GM19043 (cell line): ENCODE measurements around the gene FZD7.

ENCODE experiments used
- ATAC-seq: cut with Tn5 transposase; IDR thresholded peaks from one replicate; pipeline ENCODE4 v1.9.1; 2021; ENCODE audit warnings: low read depth; ENCODE audit not compliant: unreplicated experiment

The FZD7 gene

GRCh38 chr2:202009581-202009980 lies 24.1 kb upstream of the FZD7 start:
- no peak for ATAC-seq

DNA sequence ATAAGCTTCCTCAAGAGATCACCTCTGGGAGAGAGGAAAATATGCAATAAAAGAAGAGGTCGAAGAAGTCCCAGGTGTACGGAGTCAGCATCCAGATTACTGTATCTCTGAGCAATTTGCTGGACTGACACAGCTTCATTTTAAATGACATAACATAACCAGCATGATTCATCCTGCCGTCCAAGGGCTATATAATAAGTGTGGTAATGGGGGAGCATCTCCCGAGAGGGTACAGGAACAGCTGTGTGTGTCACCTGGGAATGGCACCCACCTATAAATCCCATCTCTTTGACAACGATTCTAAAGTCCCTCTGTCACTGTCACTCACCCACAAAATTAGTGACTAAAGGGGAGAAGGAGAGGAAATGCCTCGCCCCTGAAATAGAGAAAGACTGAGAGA lies 19.3 kb upstream of the FZD7 start:
- ATAC-seq: no peak

DNA sequence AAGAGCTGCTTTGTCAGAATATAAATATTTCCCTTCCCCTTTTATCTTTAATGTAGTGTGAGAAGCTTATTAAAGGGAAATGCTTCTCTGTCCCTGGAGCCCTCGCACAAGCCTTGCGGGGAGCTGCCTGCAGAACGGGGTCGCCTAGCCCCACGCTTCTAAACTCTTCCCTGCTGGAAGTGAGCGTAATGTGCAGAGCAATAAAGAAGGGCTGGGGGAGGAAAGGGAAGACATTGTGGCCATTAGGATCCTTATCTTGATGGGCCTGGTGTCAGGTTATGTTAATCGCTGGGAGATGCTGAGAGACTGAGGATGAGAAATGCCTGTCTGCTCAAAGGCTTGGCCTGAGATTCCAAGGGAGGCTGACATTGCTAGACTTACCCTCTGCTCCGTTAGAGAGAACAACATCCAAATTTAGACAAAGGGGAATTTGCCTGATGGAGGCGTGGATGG lies 18.9 kb upstream of the FZD7 start:
- ATAC-seq: no peak

GRCh38 chr2:202015471-202015870 lies 18.2 kb upstream of the FZD7 start:
- ATAC-seq: no peak

DNA sequence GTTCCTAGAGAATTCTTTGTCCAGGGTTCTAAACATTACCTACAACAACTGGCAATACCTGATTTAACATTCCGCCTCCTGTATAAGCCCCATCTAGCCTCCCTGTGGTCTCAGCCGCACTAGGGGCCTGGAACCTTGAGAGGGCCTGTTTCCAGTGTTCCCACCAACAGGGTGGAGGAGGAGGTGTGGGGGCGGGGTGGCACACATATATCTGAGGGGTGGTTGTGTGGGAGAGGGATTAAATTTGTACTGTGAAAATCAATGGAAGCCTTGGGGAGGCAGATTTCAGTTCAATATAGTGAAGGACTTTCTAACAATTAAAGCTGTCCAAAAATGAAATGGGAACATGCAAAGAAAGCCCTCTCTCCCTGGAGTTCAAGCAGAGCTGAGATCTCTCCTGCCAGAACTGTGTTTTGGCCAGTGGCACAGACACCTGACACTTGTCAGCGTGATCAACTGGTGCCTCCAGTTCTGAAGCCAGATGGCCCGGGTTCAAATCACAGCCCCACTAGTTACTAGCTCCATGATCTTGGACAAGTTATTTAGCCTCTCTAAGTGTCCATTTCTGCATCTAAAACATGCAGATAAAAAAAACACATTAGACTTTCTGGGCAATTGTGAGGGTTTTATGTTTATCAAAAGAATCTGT lies 17.0 kb upstream of the FZD7 start:
- ATAC-seq: no peak

DNA sequence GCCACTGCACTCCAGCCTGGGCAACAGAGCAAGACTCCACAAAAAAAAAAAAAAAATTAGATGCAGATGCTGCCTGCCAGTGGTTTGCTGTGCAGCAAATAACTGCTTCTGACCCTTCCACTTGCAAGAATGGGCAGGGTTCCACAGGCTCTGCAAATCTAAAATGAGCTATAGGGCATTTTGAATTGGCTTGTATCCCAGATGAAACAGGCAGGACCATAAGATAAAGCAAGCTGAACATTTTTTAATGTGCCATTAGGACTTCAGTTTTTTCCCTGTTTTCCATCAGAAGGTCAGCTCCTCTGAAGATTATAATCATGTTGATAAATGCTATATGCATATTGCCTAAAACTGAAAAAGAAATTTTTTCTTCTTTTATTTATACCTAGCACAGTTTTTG lies 15.7 kb upstream of the FZD7 start:
- no peak for ATAC-seq

DNA sequence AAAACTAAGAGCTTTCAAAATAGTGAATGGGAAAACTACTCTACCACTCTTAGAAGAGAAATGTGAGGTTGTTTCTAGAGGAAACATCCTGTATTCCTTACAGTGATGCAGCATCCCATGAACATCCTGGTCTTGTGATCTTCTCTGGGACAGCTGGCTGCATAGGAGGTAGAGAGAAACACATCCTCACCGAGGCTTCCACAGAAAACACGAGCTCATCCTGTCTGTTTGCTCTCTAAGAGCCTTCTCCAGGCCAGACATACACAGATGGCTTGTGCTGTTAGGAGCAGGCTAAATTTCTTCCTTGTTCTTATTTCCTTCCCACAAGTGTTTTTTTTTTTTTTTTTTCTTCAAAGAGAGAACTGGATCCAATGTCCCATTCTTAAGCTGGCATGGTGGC lies 14.7 kb upstream of the FZD7 start:
- no peak for ATAC-seq

- ATAC-seq: no peak
These were observed 13.8 kb upstream of the FZD7 start for GRCh38 chr2:202019689-202020450.

DNA sequence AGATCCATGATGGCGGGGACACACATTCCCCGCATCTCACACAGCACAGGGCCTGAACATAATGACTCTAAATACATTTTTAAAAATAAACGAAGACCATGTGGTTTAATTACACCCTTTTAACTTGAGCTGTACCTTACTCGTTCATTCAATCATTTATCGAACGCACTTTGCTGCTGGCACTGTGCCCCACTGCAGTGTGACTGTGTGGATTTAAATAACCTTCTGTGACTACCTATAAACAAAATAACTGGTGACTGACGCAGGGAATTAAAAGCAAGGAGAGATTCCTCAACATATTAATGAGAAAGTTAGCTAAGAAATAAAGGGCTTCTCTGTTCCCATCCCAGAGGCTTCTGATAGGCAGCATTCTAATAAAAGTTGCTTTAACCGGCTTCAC lies 10.9 kb upstream of the FZD7 start:
- no peak for ATAC-seq

- no peak for ATAC-seq
These were observed 10.3 kb upstream of the FZD7 start for GRCh38 chr2:202023198-202023903.

DNA sequence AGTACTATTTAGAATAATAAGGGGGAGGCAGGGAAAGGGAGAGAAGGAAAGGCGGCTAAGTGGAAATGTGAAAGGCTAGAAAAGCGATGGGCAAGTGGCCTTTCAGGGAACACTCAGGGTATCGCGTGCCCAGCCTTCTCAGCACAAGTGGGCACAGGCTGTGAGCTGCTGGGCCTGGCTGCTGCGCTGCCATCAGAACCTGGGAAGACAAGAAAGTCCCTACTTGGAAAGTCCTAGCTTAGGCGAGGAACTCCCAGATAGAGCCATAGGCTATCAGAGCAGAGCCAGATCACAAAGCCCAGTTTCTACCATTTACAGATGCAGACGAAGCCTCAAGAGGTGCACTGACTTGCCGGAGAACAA lies 9.8 kb upstream of the FZD7 start:
- ATAC-seq: no peak

DNA sequence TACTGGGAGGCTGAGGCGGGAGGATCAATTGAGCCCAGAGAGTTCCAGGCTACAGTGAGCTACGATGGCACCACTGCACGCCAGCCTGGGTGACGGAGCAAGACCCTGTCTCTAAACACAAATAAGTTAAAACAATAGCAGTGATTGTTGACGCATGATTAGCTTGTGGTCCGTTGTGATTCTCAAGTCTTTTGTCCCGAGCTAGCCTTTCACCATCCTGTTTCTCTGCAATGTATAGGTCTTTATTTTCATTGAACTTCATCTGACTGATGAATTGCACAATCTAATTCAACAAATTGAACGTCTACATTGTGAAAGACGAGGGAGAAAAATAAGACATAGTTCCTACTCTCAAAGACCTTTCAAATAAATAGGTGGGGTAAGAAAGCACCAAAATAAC lies 8.8 kb upstream of the FZD7 start:
- ATAC-seq: no peak

- no peak for ATAC-seq
These were observed 7.8 kb upstream of the FZD7 start for GRCh38 chr2:202025816-202026215.

DNA sequence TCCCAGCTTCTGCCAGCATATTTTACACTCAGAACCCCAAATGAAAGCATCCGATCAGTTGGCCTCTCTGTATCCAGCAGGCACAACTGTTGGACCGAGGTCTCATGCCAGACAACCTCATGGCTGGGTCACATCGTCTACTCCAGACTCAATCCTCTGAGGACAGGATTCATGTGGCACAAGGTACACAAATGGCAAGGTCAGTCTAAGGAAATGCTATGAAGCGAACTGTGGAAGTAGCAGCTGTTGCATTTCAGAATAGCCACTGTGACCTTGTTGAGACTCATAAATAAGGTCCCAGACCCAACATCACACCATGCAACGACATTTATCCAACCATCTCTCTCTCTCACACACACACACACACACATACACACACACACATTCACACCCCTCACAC lies 7.1 kb upstream of the FZD7 start:
- ATAC-seq: no peak

- no peak for ATAC-seq
These were observed 3.0 kb upstream of the FZD7 start for GRCh38 chr2:202030691-202031090.

DNA sequence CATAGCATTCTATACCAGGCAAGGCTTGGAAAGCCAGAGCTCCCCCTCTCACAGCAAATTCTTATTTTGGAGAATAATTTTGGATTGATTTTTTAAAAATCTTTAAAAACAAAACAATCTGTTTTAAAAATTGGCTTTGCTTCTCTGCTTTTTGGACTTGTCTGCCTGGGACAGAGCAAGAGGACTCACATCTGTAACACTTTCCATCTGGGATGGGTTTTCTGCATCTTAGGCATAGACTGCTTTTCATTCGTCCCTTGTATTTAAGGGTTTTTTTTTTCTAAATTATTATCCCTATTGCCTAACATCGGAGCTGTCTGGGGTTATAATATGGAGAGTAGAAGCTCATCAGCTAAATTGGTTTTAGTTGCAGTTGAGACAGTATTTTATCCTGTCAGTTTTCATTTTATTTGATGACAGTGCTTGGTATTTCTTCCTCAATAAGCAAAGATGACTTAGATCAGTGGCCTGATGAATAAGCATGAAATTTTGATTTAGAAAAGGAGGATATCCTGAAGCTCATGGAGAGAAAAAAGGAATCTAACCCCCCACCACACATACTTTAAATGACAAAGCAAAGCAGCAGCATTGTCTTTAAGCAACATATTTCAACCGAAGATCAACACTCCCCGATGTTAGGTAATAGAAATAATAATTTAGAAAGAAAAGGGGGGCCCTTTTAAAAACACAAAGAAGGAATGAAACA lies 2.3 kb upstream of the FZD7 start:
- ATAC-seq: no peak

DNA sequence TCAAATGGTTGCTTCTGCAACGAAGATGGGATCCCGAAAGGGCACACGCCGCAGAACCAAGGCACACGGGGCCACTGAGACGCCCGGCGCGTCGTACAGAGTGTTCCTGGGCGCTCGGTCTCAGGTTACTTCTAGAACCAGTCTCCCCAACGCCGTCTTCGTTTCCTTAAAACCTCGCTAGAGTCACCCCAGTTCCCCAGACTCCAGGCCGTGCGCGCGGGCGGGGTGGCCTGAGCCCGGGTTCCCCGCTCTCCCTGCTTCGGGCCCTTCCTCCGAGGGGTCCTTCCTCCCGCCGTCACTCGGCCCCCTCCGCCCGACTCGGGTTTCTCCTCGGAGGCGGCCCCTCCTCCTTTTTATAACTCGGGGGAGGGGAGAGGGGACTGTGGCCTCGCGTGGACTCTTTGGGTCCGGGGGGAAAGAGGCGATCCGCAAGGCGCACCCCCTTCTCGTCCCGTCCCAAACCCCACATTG lies 774 bp upstream of the FZD7 start:
- ATAC-seq: no peak

DNA sequence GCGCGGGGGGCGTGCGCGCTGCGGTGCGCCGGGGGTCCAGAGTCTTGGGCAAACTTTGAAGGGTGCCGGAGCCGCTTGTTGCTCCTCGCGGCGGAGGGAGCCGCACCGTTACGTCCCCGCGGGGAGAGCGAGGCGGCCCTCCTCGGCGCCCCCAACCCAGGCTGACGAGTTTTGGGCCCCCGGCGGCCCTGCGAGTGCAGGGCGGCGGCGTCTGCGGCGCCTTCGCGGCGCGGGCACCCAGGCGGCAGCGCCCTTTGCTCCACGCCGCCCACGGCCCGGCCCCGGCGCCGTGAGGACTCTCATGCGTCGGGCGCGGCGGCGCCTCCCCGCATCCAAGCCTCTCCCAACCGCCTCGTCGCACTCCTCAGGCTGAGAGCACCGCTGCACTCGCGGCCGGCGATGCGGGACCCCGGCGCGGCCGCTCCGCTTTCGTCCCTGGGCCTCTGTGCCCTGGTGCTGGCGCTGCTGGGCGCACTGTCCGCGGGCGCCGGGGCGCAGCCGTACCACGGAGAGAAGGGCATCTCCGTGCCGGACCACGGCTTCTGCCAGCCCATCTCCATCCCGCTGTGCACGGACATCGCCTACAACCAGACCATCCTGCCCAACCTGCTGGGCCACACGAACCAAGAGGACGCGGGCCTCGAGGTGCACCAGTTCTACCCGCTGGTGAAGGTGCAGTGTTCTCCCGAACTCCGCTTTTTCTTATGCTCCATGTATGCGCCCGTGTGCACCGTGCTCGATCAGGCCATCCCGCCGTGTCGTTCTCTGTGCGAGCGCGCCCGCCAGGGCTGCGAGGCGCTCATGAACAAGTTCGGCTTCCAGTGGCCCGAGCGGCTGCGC lies 814 bp downstream of the FZD7 start:
- no peak for ATAC-seq

- no peak for ATAC-seq
These were observed 1.7 kb downstream of the FZD7 start for GRCh38 chr2:202035089-202035940.
